Left forelimb (tissue), 1 donor: ENCODE measurements around the gene TUBGCP5.
A peak's percentile ranks its signal among the peaks of the same experiment; 100 is the strongest.
"Not testable (repeated sequence)": the region's sequence is repeated elsewhere in the genome, so short reads cannot be mapped to it uniquely, and the experiment has no call there.

ENCODE experiments used
- DNase-seq: peaks from one replicate; pipeline ENCODE4 v3.0.0-alpha.2; 2018; ENCODE audit warnings: low spot score

The TUBGCP5 gene

GRCh38 chr15:23041736-23042135 is 2.4 kb upstream of the TUBGCP5 start:
- not testable (repeated sequence) for DNase-seq

- DNase-seq: no peak
Measured at GRCh38 chr15:23039917-23040281, 530 bp upstream of the TUBGCP5 start.

GRCh38 chr15:23038726-23039142 is 635 bp downstream of the TUBGCP5 start:
- DNase-seq: no peak

- DNase-seq: no peak
Measured at GRCh38 chr15:23035964-23036566, 3.3 kb downstream of the TUBGCP5 start.

GRCh38 chr15:23033979-23034378 is 5.4 kb downstream of the TUBGCP5 start:
- DNase-seq: no peak

GRCh38 chr15:23026218-23026617 is 13.2 kb downstream of the TUBGCP5 start:
- DNase-seq: no peak

GRCh38 chr15:23022156-23022555 is 17.2 kb downstream of the TUBGCP5 start:
- no peak for DNase-seq

GRCh38 chr15:23014394-23015000 is 24.9 kb downstream of the TUBGCP5 start:
- no peak for DNase-seq

- no peak for DNase-seq
Measured at GRCh38 chr15:23013681-23014080, 25.7 kb downstream of the TUBGCP5 start.

- not testable (repeated sequence) for DNase-seq
Measured at GRCh38 chr15:23012616-23013015, 26.8 kb downstream of the TUBGCP5 start.

GRCh38 chr15:23003736-23004135 is 35.6 kb downstream of the TUBGCP5 start:
- DNase-seq: no peak

- DNase-seq: no peak
Measured at GRCh38 chr15:23002920-23003319, 36.4 kb downstream of the TUBGCP5 start.

GRCh38 chr15:22995795-22996194 is 43.6 kb downstream of the TUBGCP5 start:
- no peak for DNase-seq

GRCh38 chr15:22992024-22992326 is 47.4 kb downstream of the TUBGCP5 start:
- no peak for DNase-seq

GRCh38 chr15:22989576-22990477 is 49.5 kb downstream of the TUBGCP5 start:
- DNase-seq: no peak

- no peak for DNase-seq
Measured at GRCh38 chr15:22988811-22989210, 50.6 kb downstream of the TUBGCP5 start.

GRCh38 chr15:22981931-22982330 is 57.4 kb downstream of the TUBGCP5 start:
- DNase-seq: not testable (repeated sequence)

- no peak for DNase-seq
Measured at GRCh38 chr15:22981051-22981840, 58.1 kb downstream of the TUBGCP5 start.

- DNase-seq: peak; percentile 91
Measured at GRCh38 chr15:22980189-22981050, 58.9 kb downstream of the TUBGCP5 start, which contains the start of gene CYFIP1. CYFIP1 (minus strand) TSS chr15:22980368; CDS start chr15:22947285, 33,083 bp downstream.

GRCh38 chr15:22979238-22980188 is 59.9 kb downstream of the TUBGCP5 start:
- DNase-seq: peak; percentile 73
